ENCODE results near the gene ANKZF1. TPM values are rescaled to one million over a fixed set of nuclear protein-coding genes. Genes with fewer than 3 reads are reported as not detected.
A peak's percentile ranks its signal among the peaks of the same experiment; 100 is the strongest.

Gene ANKZF1
- total and polyA plus RNA-seq, 2 of the 4 experiments (the other 2 are of a cell fraction), result 18.6 to 33.8 TPM

DNA sequence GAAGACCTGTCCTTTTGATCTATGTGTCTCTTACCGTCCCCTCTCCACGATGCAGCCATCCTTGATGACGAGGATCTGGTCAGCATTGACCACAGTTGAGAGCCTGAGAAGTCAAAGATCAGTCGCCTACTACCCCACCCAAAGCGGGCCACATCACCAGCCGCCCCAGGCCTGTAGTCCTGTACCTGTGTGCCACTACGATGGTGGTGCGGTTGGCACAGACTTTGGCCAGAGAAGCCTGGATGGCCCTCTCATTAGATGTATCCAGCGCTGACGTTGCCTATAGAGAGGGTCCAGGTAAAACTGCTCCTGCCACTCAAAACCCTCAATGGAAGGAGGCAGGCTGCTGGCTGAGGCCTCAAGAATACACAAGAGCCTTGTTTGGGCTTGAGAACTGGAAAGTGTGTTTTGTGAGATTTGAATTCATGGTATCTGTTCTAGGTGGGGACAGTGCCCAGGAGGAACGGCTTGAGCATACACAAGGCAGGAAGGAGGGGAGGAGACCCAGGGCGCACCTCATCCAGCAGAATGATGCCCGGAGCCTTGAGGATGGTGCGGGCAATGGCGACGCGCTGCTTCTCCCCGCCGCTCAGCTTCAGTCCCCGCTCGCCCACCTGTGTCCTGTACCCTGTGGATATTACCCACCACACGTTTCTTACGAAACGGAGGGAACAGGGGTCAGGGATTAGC, 19.3 kb upstream of the ANKZF1 start:
- H3K36me3 ChIP-seq (ENCODE audit: control insufficient read depth, insufficient read depth, low read length), result peaks cover 54% of the 10 kb centered on the region
- in situ Hi-C loops (cut with MboI; ENCODE audit: low sequenced_read_pairs), result no loop called here
- ChIA-PET CTCF (no interaction called here), POLR2A (ENCODE audit: unreplicated experiment) (no interaction called here)
- H2BK20ac ChIP-seq (ENCODE audit: low read depth, low read length), result no peak overlapping the region
- no peak overlapping the region for H3K18ac ChIP-seq (ENCODE audit: low read depth, low read length)
- BruUV-seq (replicated peaks), result no TSS peak
- intact Hi-C loops (cut with micrococcal nuclease), result no loop called here
- no peak overlapping the region for H3K14ac ChIP-seq (replicated peaks; ENCODE audit: low read depth, low read length)
- H3K9ac ChIP-seq (ENCODE audit: low read depth, low read length), result no peak overlapping the region
- no peaks in the 10 kb centered on the region for H3K27me3 ChIP-seq (ENCODE audit: control insufficient read depth, insufficient read depth, low read length)
- H2AK9ac ChIP-seq (replicated peaks; ENCODE audit: low read depth, low read length, poor library complexity), result peak overlapping the region; percentile 47
- peaks cover 8% of the 10 kb centered on the region; the same call in 1 of the 2 replicates for H3K9me1 ChIP-seq (ENCODE audit: insufficient read depth, low read length)
- dilution Hi-C loops (cut with HindIII; ENCODE audit: low sequenced_read_pairs, unreplicated experiment), result no loop called here
- H2AK5ac ChIP-seq (ENCODE audit: low read depth, low read length), result no peak overlapping the region
- H3K4ac ChIP-seq (ENCODE audit: low read depth, low read length), result no peak overlapping the region
- H3K56ac ChIP-seq (ENCODE audit: extremely low read depth, insufficient read depth, low read length), result no peak overlapping the region
- no peak overlapping the region for H4K91ac ChIP-seq (ENCODE audit: insufficient read depth, low read depth, low read length)
- no peak overlapping the region for H2BK15ac ChIP-seq (ENCODE audit: low read depth, low read length)
- H3K27ac ChIP-seq (ENCODE audit: insufficient read depth, low read length), result no peak overlapping the region
- peaks cover 5 to 29% of the 10 kb centered on the region in 2 experiments; a peak in 3 of 4 replicates for H3K79me1 ChIP-seq (ENCODE audit: low read depth in 1 of 2, low read length in 2 of 2)
- 100% methylated on average over 6 of the region's 24 CpGs; no CpG with 5 or more reads in 1 of the 2 experiments for WGBS, 2 experiments (ENCODE audit: extremely low coverage in 2 of 2, insufficient read length in 1 of 2)
- H3K4me1 ChIP-seq (ENCODE audit: control insufficient read depth, insufficient read depth, low read length), result peaks cover 16% of the 10 kb centered on the region
- no peak overlapping the region for H2BK120ac ChIP-seq (ENCODE audit: low read depth, low read length)
- no peak overlapping the region for H4K5ac ChIP-seq (ENCODE audit: low read depth, low read length)
- no peak overlapping the region for H2BK5ac ChIP-seq (ENCODE audit: low read depth, low read length, poor library complexity, severe bottlenecking)
- TF ChIP-seq MAZ (IDR thresholded peaks at IDR 0.05; ENCODE audit: borderline replicate concordance, low read depth, low read length) (no peak), SMC3 (IDR thresholded peaks at IDR 0.05; ENCODE audit: low read depth, low read length) (no peak), BHLHE40 (IDR thresholded peaks at IDR 0.05; ENCODE audit: low read depth, low read length) (no peak), ELK1 (IDR thresholded peaks at IDR 0.05; ENCODE audit: borderline replicate concordance, low read depth, low read length) (no peak), CHD1 (IDR thresholded peaks at IDR 0.05; ENCODE audit: low read depth, low read length) (no peak), POLR2A (IDR thresholded peaks at IDR 0.05; ENCODE audit: low read depth, low read length) (no peak), FOS (IDR thresholded peaks at IDR 0.05; ENCODE audit: low read depth, low read length) (no peak), CEBPB (IDR thresholded peaks at IDR 0.05; ENCODE audit: low read depth, low read length) (no peak), MAFK (IDR thresholded peaks at IDR 0.05; ENCODE audit: low read depth, low read length) (no peak)
- no peak for ATAC-seq (ENCODE audit: low read depth)
- H4K8ac ChIP-seq (ENCODE audit: low read depth in 2 of 2, low read length in 2 of 2), result no peak overlapping the region
- H4K20me1 ChIP-seq (ENCODE audit: insufficient read depth, low read length), result peaks cover 13% of the 10 kb centered on the region
- DNase-seq, result no peak
- H3K9me3 ChIP-seq (ENCODE audit: control insufficient read depth, insufficient read depth, low read length), result no peaks in the 10 kb centered on the region
- H3K23ac ChIP-seq (ENCODE audit: low read depth, low read length), result no peak overlapping the region
- no peak overlapping the region for H3K4me3 ChIP-seq (ENCODE audit: insufficient read depth, low read depth, low read length)
- no peak overlapping the region for H3K4me2 ChIP-seq (ENCODE audit: low read depth, low read length)
- H2AFZ ChIP-seq (replicated peaks; ENCODE audit: low read length, poor library complexity), result no peak overlapping the region
